ENCODE data around the gene LYPD6.
"Not testable (repeated sequence)": the region's sequence is repeated elsewhere in the genome, so short reads cannot be mapped to it uniquely, and the experiment has no call there.

Gene LYPD6

DNA sequence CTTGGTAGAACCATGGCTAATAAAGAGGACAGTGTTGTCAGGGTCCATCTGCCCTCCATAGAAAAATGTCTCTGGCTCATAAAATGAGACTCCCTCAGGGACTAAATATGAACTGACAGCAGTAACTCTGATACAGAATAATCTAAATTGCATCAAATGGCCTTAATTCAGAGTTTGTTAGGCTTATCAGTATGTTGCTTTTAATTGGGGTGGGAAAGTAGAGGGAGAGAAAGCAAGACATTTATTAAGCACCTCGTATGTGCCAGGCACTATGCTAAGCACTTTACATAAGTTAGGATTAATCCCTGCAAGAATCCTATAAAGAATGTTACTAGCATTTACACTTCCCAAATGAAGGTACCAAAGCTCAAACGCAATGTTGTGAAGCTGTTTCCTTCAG is 142.0 kb downstream of the LYPD6 start:
- ATAC-seq (no peak), DNase-seq (no peak)
- Mint-ChIP-seq H3K9me3 (no peaks in the 10 kb centered on the region), H3K27ac (no peak overlapping the region), H3K36me3 (ENCODE audit: low read depth) (no peaks in the 10 kb centered on the region), H3K4me3 (no peak overlapping the region), H3K4me1 (no peaks in the 10 kb centered on the region), H3K27me3 (peaks cover 1% of the 10 kb centered on the region)

DNA sequence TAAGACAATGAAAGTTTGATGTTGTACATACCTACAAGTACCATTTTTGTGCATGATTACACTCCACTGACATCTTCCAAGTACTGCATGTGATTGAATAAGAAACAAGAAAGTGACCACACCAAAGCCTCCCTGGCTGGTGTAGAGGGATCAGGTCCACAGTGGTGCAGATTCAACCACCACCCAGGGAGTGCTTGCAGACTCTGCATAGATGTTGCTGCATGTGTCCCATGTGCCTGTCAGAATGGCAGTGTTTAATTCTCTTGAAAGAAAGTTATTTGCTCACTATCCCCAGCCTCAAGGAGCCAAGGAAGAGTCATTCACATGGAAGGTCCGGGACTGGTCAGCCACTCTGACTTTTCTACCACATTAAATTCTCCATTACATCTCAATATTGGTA is 142.7 kb downstream of the LYPD6 start:
- Mint-ChIP-seq H3K36me3 (ENCODE audit: low read depth) (no peaks in the 10 kb centered on the region), H3K27ac (no peak overlapping the region), H3K4me3 (no peak overlapping the region), H3K4me1 (no peaks in the 10 kb centered on the region), H3K9me3 (no peaks in the 10 kb centered on the region), H3K27me3 (peaks cover 1% of the 10 kb centered on the region)
- ATAC-seq (no peak), DNase-seq (no peak)

DNA sequence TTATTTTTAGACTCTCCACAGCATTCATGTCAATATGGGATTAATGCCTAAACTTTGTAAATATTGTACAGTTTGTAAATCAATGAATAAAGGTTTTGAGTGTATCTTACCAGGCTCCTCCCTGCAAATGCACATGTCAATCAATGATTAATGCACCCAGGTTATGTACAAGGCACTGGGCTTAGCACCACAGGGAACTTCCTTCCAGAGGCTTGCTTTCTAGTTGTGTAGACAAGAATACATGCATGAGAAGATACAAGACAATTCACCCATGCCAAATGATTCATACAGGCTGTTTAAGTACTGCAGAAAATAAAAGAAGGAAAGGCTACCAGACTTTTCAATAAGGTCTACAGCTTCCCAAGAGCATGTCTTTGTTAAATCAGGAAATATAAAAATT is 143.1 kb downstream of the LYPD6 start:
- H3K36me3 Mint-ChIP-seq (ENCODE audit: low read depth): no peaks in the 10 kb centered on the region
- no peaks in the 10 kb centered on the region for H3K9me3 Mint-ChIP-seq
- DNase-seq: no peak
- no peak for ATAC-seq
- H3K4me1 Mint-ChIP-seq: no peaks in the 10 kb centered on the region
- H3K4me3 Mint-ChIP-seq: no peak overlapping the region
- peaks cover 1% of the 10 kb centered on the region for H3K27me3 Mint-ChIP-seq
- H3K27ac Mint-ChIP-seq: no peak overlapping the region

DNA sequence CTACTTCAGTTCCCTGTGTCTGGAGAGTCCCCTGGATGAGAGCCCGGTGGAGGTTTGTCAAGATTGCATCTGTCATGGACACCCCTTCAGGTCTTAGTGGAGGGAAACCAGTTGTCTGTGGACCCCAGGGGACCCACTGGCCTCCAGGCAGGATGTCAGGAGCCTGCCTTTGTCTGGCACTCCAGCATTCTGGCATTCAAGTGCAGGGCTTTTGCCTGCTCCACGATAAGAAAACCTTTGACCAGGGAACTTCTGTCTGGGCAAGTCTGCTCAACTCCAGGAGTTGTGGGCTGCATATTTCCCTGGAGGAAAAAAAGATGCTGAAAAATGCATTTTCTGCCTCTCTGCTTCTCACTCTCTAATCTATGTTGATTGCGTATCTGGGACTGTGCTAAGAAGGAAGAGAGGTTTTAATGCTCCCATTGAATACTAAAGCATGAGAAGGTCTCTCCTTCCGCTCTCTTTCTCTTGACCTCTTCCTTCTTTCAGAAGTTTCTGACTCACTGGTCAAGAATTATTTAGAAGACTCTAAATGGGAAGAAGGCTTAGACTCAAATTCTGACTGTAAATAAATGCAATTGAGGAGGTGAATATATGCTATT is 152.7 kb downstream of the LYPD6 start:
- Mint-ChIP-seq H3K36me3 (ENCODE audit: low read depth) (no peaks in the 10 kb centered on the region), H3K9me3 (no peaks in the 10 kb centered on the region), H3K4me1 (no peaks in the 10 kb centered on the region), H3K27ac (no peak overlapping the region), H3K4me3 (no peak overlapping the region), H3K27me3 (peaks cover 8% of the 10 kb centered on the region)
- DNase-seq (no peak), ATAC-seq (no peak)

DNA sequence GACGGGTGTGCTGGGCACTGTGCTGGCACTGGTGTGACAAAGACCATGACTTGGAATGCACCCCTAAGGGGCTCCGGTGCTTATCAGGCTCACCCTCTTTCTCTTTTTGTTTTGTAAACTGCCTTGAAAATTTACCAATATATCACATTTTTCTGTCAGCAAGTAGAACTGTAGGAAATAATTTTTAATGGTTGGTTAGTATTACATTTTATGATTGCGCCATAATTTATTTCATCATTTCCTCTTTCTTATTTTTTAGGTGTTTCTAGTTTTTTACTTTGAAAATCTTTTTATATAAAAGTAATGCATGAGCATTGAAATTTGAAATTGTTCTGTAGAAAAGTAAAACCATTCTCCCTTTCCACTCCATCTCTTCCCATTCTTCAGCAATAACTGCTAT is 156.3 kb downstream of the LYPD6 start:
- H3K9me3 Mint-ChIP-seq: no peaks in the 10 kb centered on the region
- no peaks in the 10 kb centered on the region for H3K4me1 Mint-ChIP-seq
- DNase-seq: no peak
- no peak overlapping the region for H3K27ac Mint-ChIP-seq
- peaks cover 2% of the 10 kb centered on the region for H3K27me3 Mint-ChIP-seq
- no peak for ATAC-seq
- no peak overlapping the region for H3K4me3 Mint-ChIP-seq
- H3K36me3 Mint-ChIP-seq (ENCODE audit: low read depth): no peaks in the 10 kb centered on the region

DNA sequence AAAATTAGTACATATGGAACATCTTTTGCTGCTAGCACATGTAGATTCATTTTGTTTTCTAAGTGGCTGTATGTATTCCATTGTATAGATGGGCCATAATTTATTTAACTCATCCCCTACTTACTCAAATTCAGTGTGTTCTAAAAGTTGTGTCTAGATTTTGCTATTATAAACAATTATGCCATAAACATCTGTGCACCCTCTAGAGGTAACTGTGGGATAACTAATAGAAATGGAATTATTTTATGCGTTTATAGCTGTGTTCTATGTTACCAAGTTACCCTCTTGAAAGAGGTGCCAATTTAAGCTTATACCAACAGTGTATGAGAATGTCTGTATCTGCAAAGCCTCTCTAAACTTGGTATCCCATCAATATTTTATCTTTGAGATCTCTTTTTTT is 156.8 kb downstream of the LYPD6 start:
- DNase-seq (no peak), ATAC-seq (no peak)
- Mint-ChIP-seq H3K36me3 (ENCODE audit: low read depth) (no peaks in the 10 kb centered on the region), H3K4me3 (no peak overlapping the region), H3K9me3 (no peaks in the 10 kb centered on the region), H3K27me3 (peaks cover 2% of the 10 kb centered on the region), H3K27ac (no peak overlapping the region), H3K4me1 (no peaks in the 10 kb centered on the region)

DNA sequence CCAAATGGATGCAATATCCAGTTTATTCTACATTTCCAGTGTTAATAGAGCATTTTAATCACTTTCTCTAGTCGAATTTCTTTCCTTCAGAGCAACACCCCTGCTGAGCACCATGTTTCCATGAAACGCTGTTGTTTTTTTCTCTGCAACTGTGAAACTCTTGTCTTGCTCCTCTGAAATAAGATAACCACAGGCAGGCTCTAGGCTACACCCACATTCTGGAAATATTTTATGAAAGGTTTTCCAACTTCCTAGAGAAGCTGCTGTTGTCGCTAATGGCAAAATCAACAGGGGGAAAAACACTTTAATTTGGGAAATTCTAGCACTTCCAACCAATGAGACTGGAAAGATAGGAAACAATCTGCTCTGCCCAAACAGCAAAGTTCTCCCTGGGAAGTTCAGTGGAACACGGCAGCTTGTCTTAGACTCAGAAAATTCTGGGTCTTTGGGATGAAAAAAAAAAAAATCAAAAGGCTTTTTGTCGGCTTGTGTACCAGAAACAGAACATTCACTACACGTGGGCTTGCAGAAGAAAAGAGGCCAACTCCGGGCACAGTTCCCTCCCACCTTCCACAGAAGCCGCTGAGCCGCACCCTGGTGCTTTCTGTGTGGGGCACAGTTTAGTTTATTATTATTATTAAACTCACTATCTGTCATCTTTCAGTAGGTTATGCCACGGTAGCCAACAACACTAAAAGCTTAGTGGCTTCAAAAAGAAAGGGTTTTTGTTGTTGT is 158.5 kb downstream of the LYPD6 start:
- no peak overlapping the region for H3K27ac Mint-ChIP-seq
- no peaks in the 10 kb centered on the region for H3K36me3 Mint-ChIP-seq (ENCODE audit: low read depth)
- no peak for ATAC-seq
- H3K4me3 Mint-ChIP-seq: no peak overlapping the region
- peaks cover 5% of the 10 kb centered on the region for H3K9me3 Mint-ChIP-seq
- H3K4me1 Mint-ChIP-seq: no peaks in the 10 kb centered on the region
- DNase-seq: no peak
- peaks cover under 1% of the 10 kb centered on the region for H3K27me3 Mint-ChIP-seq

DNA sequence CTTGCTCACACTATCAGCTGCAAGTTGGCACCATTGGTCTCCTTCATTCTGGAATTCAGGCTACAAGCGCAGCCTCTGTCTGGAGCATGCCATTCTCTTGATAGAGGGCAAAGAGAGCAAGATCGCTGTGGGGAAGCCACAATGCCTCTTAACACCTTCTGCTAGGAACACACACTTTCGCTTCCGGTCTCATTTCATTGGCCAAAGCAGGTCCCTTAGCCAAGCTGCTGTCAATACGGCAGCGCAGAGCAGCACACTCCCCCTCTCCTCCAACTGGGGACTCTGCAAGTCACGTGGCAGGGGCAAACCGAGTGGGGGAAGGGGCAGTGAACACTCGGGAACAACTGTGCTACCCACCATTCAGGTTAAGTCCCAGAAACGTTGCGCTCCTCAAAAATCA is 159.1 kb downstream of the LYPD6 start:
- no peak overlapping the region for H3K27ac Mint-ChIP-seq
- H3K9me3 Mint-ChIP-seq: peaks cover 6% of the 10 kb centered on the region
- H3K4me3 Mint-ChIP-seq: no peak overlapping the region
- no peaks in the 10 kb centered on the region for H3K4me1 Mint-ChIP-seq
- H3K27me3 Mint-ChIP-seq: peaks cover 1% of the 10 kb centered on the region
- H3K36me3 Mint-ChIP-seq (ENCODE audit: low read depth): no peaks in the 10 kb centered on the region
- DNase-seq: no peak
- no peak for ATAC-seq

DNA sequence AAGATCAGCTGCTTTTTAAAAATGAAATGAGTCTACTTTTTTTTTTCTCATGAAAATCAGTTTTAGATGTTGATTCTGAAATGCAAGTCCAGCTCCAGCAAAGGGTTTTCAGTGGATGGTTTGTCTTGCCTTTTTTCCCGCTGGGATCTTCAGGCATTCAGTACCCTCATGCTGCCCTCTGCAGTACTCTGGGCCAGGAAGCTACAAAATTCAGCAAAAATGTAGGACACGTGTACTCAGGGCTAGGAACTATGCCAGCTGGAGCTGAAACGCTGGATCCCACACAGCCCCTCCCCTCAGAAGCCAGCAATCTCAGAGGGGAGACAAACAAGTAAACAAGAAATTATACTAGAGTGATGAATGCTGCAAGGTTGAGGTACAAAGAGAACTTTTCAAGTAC is 159.9 kb downstream of the LYPD6 start:
- H3K27me3 Mint-ChIP-seq: peaks cover 1% of the 10 kb centered on the region
- no peak for DNase-seq
- no peak overlapping the region for H3K27ac Mint-ChIP-seq
- H3K36me3 Mint-ChIP-seq (ENCODE audit: low read depth): no peaks in the 10 kb centered on the region
- H3K9me3 Mint-ChIP-seq: peaks cover 14% of the 10 kb centered on the region
- H3K4me1 Mint-ChIP-seq: no peaks in the 10 kb centered on the region
- H3K4me3 Mint-ChIP-seq: no peak overlapping the region
- no peak for ATAC-seq

DNA sequence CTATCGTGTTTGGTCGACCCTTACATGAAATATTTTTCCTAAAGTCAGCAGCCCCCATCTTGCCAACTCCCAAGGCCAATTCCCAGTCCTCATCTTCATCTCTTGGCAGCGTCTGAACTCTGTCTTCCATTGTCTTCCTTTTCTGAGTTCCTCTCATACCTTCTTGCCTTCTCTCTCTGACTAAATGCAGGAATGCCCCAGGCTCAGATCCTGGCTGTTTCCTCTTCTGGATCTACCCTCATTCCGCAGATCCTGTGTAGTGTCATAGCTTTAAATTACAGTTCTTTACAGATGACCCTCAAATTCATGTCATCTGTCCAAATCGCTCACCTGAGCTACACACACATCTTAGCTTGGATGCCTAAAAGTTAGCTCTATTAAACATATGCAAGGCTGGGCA is 162.5 kb downstream of the LYPD6 start:
- no peak overlapping the region for H3K4me3 Mint-ChIP-seq
- DNase-seq (no peak), ATAC-seq (no peak)
- H3K27ac Mint-ChIP-seq: no peak overlapping the region
- no peaks in the 10 kb centered on the region for H3K36me3 Mint-ChIP-seq (ENCODE audit: low read depth)
- H3K9me3 Mint-ChIP-seq: peaks cover 19% of the 10 kb centered on the region
- peaks cover 4% of the 10 kb centered on the region for H3K27me3 Mint-ChIP-seq
- H3K4me1 Mint-ChIP-seq: no peaks in the 10 kb centered on the region

DNA sequence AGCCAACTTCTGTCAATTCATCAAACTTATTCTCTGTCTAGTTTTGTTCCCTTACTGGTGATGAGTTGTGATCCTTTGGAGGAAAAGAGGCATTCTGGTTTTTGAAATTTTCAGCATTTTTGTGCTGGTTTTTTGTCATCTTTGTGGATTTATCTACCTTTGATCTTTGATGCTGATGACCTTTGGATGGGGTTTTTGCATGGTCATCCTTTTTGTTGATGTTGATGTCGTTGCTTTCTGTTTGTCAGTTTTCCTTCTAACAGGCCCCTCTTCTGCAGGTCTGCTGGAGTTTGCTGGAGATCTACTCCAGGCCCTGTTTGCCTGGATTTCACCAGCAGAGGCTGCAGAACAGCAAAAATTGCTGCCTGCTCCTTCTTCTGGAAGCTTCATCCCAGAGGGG is 168.8 kb downstream of the LYPD6 start:
- H3K27ac Mint-ChIP-seq; H3K4me1 Mint-ChIP-seq; H3K4me3 Mint-ChIP-seq; DNase-seq; H3K36me3 Mint-ChIP-seq (ENCODE audit: low read depth); ATAC-seq: not testable (repeated sequence)
- Mint-ChIP-seq H3K27me3 (peaks cover 12% of the 10 kb centered on the region), H3K9me3 (peaks cover 25% of the 10 kb centered on the region)

DNA sequence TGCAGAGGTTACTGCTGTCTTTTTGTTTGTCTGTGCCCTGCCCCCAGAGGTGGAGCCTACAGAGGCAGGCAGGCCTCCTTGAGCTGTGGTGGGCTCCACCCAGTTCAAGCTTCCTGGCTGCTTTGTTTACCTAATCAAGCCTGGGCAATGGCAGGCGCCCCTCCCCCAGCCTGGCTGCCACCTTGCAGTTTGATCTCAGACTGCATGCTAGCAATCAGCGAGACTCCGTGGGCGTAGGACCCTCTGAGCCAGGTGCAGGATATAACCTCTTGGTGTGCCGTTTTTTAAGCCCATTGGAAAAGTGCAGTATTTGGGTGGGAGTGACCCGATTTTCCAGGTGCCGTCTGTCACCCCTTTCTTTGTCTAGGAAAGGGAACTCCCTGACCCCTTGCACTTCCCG is 176.4 kb downstream of the LYPD6 start:
- H3K4me1 Mint-ChIP-seq; H3K4me3 Mint-ChIP-seq; H3K9me3 Mint-ChIP-seq; DNase-seq; H3K27ac Mint-ChIP-seq; H3K36me3 Mint-ChIP-seq (ENCODE audit: low read depth); ATAC-seq: not testable (repeated sequence)
- peaks cover 11% of the 10 kb centered on the region for H3K27me3 Mint-ChIP-seq

DNA sequence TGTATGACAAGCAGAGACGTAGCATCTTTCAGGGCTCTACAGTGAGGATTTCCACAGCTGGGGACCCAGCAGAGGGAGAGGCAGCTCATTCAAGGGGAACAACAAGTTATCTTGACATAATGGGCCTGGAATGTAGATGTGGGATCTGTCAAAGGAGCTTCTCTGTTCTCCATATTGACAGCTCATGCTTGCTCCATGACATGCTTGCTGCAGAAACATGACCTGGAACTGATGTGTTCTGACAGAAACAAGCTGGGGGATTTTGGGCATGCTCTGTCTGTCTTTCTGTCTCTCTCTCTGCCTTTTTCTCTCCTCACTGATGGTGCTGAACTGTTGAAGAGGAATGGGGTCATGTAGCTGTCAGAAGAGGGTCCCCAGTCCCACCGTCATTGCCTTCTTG is 177.6 kb downstream of the LYPD6 start:
- H3K36me3 Mint-ChIP-seq (ENCODE audit: low read depth): no peaks in the 10 kb centered on the region
- peaks cover 14% of the 10 kb centered on the region for H3K27me3 Mint-ChIP-seq
- ATAC-seq: no peak
- H3K9me3 Mint-ChIP-seq: no peaks in the 10 kb centered on the region
- DNase-seq: no peak
- H3K4me3 Mint-ChIP-seq: no peak overlapping the region
- H3K4me1 Mint-ChIP-seq: no peaks in the 10 kb centered on the region
- H3K27ac Mint-ChIP-seq: no peak overlapping the region

DNA sequence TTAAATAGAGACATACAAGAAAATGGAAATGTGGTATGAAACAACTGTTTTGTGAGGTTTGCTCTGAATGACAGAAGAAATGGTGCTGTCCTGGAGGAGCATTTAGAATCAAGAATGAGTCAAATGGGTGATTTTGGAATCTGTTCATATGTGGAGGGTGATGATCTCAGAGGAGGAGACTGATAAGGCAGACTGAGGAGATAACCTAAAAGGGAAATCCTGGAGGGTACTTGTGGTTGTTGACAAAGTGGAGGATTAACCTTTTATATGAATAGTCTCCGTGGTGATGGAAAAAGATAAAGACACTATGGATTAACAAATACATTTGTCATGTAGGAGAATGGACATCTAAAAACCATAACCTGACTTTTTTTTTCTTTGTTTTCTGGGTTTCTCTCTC is 183.1 kb downstream of the LYPD6 start:
- H3K27me3 Mint-ChIP-seq: peaks cover 10% of the 10 kb centered on the region
- no peaks in the 10 kb centered on the region for H3K36me3 Mint-ChIP-seq (ENCODE audit: low read depth)
- no peak overlapping the region for H3K4me3 Mint-ChIP-seq
- H3K9me3 Mint-ChIP-seq: no peaks in the 10 kb centered on the region
- ATAC-seq (no peak), DNase-seq (no peak)
- no peak overlapping the region for H3K27ac Mint-ChIP-seq
- H3K4me1 Mint-ChIP-seq: no peaks in the 10 kb centered on the region
